OCI-LY3 (cell line): ENCODE results near the gene LSM14B.

Experiments
- CTCF ChIP-seq: fragments of 200-600, 300-600 bp; sonication (generic); IDR thresholded peaks from 2 replicates; pipeline ENCODE4 v1.5.1; 2014; ENCODE audit warnings: antibody characterized with exemption, low read length, low read depth
- EZH2phosphoT487 ChIP-seq: fragments of 200-600 bp; shearing (Covaris generic); IDR thresholded peaks from 2 replicates; pipeline ENCODE4 v1.6.1; 2018; ENCODE audit warnings: antibody characterized with exemption, mixed run types, low read depth

- TF ChIP-seq CTCF = no peak
- no peak for TF ChIP-seq EZH2phosphoT487
Measured at GRCh38 chr20:62170536-62170935, 48.3 kb downstream of the LSM14B start.
